C4-2B (cell line): ENCODE data around the gene ARHGAP12.

Experiments used
- ZFX ChIP-seq: fragments of 450-650 bp; IDR thresholded peaks from 2 replicates; pipeline ENCODE4 v1.6.1; 2017
- TF ChIP-seq, protein P1 (sequence below): fragments of 450-650 bp; conservative IDR thresholded peaks from 2 replicates; pipeline ENCODE4 v1.5.1; 2017; ENCODE audit warnings: mild to moderate bottlenecking

DNA sequence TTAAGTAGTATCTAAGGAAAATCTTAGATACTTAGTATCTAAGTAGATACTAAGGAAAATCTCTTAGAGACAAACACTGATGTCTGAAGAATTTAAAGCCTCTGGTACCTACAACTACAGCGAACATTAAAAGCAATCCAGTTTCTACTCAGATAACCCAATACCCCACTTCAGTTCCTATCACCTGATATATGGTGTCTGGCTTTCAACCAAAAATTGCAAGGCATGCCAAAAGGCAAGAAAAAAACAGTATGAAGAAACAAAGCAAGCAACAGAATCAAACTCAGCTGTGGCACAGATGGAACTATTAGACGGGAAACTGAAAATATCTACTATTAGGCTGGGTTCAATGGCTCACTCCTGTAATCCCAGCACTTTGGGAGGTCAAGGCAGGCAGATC lies 31.1 kb downstream of the ARHGAP12 start:
- TF ChIP-seq, protein P1, sequence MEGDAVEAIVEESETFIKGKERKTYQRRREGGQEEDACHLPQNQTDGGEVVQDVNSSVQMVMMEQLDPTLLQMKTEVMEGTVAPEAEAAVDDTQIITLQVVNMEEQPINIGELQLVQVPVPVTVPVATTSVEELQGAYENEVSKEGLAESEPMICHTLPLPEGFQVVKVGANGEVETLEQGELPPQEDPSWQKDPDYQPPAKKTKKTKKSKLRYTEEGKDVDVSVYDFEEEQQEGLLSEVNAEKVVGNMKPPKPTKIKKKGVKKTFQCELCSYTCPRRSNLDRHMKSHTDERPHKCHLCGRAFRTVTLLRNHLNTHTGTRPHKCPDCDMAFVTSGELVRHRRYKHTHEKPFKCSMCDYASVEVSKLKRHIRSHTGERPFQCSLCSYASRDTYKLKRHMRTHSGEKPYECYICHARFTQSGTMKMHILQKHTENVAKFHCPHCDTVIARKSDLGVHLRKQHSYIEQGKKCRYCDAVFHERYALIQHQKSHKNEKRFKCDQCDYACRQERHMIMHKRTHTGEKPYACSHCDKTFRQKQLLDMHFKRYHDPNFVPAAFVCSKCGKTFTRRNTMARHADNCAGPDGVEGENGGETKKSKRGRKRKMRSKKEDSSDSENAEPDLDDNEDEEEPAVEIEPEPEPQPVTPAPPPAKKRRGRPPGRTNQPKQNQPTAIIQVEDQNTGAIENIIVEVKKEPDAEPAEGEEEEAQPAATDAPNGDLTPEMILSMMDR: no peak
- TF ChIP-seq ZFX: no peak
